GM19463 (cell line): ENCODE results near the gene TEN1.
A peak's percentile ranks its signal among the peaks of the same experiment; 100 is the strongest.

Experiments used
- ATAC-seq: cut with Tn5 transposase; IDR thresholded peaks from one replicate; pipeline ENCODE4 v1.9.1; 2021; ENCODE audit warnings: mild to moderate bottlenecking, moderate library complexity; ENCODE audit not compliant: unreplicated experiment

TEN1 gene

DNA sequence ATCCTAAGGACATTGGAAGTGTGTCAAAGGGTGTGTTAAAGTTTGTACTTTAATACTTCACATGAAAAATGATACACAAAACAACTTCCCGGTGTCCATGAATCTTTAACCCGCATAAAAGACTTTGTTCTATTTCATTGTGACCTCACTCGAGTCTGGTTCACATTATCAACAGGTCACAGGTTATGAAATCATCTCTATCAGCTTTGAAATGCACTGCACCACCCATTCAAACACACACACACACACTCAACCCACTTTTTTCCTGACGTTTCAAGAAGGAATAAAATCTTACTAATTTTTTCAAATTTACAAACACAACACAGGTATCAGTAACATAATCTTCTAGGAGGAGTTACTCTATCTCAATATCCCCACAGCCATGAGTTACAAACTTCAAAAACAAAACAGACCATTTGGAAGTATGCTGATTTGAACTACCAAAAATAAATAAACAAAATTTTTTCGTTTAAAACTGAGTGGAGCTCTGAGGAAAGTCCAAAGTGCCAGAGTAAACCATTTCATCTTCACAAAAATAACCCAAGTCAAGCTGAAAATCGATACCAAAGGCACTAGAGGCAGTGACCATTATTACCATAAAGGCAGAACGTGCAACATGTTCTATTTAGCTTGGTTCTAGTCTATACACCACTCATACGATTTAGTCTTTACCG, 2.7 kb upstream of the TEN1 start:
- ATAC-seq: no peak

DNA sequence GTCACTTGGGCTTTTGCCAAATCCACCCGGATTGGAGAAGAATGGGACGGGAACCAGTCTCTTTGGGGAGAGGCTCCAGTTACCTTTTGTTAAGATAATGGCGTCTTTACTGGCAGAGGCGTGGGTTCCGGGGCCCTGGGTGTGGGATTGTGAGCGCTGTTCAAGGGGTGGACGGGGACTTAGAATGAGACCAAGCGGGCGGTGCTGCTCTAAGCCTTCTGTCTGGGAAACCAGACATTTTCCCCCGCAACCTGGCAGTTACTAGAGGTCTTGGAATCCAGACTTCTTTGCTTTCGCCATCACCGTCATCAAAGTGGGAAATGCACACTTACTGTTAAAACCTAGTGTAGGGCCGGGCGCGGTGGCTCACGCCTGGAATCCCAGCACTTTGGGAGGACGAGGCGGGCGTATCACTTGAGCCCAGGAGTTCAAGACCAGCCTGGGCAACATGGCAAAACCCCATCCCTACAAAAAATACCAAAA, 706 bp downstream of the TEN1 start:
- ATAC-seq: peak; percentile 15

DNA sequence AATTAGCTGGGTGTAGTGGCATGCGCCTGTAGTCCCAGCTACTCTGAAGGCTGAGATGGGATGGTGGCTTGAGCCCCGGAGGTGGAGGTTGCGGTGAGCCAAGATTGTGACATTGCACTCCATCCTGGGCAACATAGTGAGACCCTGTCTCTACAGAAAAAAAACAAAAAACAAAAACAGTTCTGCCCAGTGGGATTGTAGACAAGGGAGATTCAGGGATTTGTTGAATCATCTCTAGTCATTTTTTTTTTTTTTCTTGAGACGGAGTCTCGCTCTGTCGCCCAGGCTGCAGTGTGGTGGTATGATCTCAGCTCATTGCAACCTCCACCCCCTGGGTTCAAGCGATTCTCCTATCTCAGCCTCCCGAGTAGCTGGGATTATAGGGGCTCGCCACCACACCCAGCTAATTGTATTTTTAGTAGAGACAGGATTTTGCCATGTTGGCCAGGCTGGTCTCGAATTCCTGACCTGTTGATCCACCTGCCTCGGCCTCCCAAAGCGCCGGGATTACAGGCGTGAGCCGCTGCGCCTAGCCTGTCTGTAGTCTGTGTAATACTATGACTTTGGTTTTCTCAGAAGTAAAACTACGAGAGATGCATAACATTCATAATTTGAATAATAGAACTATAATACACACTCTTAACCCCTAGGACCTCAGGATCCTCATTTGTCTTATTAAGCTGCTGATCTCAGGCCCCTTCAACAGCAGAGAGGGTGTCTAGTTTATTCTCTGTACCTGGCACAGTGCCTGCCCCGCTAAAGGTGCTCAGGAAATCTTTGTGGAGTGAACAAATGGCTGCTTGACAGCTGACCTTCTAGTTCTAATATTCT, 1.4 kb downstream of the TEN1 start:
- no peak for ATAC-seq

DNA sequence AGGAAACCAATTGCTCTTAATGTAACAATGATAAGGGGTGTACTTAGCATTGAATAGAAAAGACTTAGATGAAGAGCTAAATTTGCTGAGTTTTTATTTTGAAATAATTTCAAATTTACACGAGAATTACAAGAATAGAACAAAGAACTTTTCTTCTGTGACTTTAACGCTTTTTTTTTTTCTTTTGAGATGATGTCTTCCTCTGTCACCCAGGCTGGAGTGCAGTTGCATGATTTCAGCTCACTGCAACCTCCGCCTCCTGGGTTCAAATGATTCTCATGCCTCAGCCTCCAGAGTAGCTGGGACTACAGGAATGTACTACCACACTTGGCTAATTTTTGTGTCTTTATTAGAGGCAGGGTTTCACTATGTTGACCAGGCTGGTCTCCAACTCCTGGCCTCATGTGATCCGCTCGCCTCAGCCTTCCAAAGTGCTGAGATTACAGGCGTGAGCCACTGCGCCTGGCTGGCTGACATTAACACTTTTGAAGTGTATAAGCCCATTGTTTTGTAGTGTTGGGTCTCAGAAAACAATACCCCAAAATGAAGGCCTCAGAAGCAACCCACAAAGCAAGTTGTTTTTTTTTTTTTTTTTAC, 2.1 kb downstream of the TEN1 start:
- ATAC-seq: no peak

DNA sequence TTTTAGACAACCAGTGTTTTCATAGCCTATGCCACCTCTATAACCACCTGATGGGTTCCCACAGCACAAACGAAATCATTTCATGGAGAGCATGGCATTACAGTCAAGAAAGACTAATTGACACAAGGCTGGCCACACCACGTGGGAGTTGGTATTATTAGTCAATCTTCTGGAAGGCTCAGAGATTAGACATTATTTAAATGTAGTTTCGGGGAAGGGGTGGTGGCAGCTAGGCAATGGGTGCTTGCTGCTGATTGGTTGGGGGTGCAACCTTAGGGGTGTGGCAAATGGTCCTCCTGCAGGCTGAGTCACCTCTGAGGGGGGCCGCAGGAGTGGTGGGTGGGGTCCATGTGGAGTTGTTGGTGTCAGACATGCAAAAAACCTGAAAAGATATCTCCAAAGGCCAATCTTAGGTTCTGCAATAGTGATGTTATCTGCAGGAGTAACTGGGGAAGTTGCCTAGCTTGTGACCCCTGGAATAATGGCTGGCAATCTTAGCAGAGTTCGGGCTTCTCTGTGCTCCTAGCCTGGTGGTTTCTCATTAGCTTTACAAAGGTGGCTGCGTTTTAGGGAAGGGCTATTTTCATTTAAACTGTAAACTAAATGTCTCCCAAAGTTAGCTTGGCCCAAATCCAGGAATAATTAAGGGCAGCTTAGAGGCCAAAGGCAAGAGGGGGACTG, 4.6 kb downstream of the TEN1 start:
- ATAC-seq: no peak

DNA sequence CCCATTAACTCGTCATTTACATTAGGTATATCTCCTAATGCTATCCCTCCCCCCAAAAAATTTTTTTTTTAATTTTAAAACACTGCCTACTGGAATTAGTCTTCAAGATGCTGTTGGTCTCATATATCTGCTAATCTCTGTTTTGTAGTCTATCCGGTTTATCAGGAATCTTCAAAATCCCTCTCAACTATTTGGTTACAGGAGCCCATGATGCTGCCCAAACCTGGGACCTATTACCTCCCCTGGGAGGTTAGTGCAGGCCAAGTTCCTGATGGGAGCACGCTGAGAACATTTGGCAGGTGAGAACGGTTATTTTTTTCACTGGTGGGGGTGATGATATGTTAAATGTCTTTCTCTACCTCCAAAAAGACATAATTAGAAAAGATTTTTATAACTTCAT, 6.9 kb downstream of the TEN1 start:
- ATAC-seq: no peak

DNA sequence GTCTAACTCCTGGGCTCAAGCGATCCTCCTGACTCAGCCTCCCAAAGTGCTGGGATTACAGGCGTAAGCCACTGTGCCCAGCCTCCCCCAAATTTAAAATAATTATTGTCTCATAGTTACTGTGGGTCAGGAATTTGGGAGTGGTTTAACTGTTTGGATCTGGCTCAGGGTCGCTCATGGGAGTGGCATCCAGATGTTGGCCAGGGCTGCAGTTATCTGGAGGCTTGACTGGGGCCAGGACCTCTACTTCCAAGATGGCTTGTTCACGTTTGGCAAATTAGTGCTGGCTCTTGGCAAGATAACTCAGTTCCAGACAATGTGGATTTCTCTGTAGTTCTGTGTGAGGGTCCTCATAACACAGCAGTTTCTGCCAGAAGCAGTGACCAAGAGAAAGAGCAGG, 8.0 kb downstream of the TEN1 start:
- no peak for ATAC-seq

DNA sequence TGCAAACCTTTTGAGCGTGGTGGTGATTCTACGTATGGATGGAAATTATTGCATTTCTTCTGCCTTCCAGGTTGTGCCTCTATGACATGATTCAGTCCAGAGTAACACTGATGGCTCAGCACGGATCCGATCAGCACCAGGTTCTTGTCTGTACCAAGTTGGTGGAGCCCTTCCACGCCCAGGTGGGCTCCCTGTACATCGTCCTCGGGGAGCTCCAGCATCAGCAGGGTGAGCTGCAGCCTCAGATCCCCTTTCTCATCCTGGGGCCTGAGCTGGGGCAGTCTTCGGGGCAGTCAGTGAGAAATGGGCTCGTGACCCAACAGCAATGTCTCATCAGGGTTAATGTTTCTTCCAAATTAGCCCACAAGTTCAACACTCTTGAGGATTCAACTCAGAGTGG, 12.4 kb downstream of the TEN1 start:
- ATAC-seq: no peak

DNA sequence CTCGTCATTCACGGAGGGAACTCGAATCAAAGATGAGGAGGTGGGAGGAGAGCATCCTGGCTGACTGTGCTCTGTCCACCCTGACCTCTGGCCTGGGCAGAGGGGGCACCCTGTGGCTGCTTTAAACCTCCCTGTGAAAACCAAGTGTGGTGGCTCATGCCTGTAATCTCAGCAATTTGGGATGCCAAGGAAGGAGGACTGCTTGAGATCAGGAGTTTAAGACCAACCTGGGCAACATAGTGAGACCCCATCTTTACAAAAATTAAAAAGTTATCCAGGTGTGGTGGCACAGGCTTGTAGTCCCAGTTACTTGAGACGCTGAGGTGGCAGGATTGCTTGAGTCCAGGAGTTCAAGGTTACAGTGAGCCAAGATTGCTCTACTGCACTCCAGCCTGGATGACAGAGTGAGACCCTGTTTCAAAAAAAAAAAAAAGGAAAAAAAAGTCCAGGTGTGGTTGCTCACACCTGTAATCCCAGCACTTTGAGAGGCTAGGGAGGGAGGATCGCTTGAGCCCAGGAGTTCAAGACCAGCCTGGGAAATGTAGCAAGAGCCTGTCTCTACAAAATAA, 15.8 kb downstream of the TEN1 start:
- ATAC-seq: no peak

DNA sequence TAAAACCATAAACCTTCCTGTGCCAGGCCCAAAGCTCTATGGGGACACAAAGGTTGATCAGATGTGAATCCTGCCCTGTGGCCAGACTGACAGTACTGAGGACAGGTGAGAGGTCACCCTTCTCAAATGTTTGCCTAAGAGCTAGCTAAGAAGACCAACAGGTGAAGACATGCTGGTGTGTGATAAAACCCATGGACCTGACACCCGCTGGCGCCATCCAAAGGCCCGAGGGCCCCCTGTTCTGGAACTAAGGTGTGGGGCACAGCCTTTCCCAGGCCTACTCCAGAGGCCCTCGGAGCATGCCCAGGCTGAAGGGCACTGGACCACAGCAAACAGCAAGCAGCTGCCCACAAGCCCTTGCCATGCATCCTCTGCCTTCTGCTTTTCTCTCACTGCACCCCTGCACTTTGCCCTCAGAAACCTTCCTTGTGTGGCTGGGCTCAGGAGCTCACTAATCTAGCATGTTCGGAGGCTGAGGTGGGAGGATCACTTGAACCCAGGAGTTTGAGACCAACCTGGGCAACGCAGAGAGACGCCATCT, 16.4 kb downstream of the TEN1 start:
- ATAC-seq: no peak

DNA sequence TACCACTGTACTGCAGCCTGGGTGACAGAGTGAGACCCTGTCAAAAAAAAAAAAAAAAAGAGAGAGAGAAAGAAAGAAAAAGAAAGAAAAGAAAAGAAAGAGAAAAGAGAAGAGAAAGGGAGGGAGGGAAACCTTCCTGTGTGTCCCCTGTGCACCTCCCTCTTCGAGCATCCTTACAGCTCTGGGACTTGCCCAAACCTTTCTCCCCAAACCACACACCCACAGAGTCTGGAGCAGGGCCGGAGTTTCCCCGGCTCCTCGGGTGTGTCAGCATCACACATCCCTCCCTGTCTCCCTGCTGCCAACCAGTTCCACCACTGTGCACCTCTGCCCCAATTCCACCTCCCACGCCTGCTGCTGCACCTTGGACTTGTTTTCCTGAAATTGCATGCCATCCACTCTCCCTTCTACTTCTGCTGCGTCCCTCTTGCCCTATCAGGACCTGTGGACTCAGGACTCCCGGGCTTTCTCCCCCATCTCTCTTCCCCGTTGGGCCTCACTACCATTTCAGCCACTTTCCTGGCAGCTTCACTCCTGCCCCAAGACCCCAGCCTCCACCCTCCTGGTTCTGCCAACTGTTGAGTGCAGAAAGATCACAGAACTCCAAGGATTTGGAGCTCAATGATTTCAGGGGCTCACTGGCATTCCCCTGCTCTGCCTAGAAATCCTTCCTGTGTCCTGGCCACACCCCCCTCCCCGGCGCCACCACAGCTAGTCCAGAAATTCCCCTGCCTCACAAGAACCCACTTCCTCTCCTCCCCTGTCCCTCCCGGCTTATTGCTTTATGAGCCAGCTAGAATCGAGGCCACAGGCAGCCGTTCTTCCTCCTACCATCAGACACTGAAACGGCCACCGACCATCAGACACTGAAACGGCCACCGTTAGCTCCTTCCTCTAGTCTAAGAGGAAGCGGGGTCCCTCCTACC, 17.9 kb downstream of the TEN1 start:
- ATAC-seq: no peak

DNA sequence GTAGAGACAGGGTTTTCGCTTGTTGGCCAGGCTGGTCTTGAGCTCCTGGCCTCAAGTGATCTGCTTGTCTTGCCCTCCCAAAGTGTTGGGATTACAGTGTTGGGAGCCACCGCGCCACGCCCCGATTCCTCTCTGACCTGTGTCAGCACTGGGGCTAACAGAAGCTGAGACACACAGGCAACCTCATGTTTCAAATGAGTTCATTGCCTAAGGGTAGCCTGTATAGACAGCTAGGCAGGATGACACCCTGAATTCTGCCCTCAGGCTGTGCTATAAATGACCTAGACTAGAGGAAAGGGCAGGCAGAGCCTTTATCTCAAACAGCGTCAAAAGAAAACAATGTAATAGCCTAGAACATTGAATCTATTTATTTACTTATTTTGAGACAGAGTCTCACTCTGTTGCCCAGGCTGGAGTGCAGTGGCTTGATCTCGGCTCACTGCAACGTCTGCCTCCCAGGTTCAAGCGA, 19.3 kb downstream of the TEN1 start:
- ATAC-seq: no peak

DNA sequence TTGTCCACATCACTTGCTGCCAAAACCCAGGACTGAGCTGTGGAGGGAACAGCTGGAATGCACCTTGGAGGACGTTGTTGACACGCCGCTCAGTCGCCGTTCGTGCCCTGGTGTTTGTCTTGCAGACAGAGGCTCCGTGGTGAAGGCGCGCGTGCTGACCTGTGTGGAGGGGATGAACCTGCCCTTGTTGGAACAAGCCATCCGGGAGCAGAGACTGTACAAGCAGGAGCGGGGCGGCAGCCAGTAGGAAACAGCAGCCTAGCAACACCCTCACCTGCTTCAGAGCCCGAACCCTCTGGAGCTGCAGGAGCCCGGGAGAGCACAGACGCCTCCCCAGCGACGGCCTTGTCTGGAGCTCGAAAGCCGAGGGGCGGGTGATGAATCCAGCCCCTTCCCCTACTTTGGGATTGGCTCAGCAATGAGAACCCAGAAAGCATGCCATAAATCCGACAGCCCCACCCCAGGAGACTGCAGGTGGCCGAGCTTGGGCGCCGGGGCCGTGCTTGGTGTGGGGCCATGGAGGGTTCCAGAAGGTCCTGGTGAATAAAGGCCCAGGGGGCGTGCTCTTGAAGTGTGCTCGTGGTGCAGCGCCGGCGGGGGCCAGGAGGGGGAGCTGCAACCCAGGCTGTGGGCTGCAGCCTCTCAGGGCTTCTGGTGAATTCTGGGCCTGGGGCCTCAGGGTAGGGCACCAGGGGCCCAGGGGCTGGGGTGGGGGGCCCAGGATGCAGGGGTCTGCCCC, 21.1 kb downstream of the TEN1 start:
- ATAC-seq: no peak

DNA sequence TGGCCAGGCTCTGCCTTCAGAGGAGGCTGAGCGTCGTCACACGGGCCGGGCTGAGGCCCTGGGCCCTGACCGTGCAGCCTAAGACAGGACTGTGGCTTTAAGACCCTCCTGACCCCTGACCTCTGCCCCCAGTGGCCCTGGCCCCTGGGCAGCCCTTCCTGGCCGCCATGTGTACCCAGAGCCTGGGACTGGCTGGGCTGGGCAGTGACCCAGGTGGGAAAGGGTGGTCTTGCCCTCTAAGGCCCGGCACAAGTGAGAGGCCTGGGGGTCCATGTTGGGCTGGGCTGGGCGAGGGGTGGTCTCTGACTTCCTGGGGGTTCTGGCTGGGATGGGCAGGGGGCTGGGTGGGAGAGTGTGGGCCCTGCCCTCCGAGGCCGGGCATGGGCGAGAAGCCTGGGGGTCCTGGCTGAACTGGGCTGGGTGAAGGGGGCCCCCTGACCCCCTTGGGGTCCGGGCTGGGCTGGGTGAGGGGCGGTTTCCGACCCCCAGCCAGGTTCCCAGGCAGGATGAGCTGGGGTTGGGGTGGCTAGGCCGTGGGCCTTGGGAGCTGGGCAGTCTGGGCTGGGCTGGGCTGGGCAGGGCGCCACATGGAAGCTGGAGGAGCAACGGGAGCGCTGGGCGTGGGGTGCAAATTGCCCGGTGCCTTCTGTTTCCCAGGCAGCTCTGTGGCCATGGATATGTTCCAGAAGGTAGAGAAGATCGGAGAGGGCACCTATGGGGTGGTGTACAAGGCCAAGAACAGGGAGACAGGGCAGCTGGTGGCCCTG, 21.9 kb downstream of the TEN1 start, which contains the start of gene CDK3:
TSS of gene CDK3 (plus strand) at position 101 of the 767 bp plus-strand sequence. CDS start at position 672, 571 bp downstream.
- no peak for ATAC-seq

DNA sequence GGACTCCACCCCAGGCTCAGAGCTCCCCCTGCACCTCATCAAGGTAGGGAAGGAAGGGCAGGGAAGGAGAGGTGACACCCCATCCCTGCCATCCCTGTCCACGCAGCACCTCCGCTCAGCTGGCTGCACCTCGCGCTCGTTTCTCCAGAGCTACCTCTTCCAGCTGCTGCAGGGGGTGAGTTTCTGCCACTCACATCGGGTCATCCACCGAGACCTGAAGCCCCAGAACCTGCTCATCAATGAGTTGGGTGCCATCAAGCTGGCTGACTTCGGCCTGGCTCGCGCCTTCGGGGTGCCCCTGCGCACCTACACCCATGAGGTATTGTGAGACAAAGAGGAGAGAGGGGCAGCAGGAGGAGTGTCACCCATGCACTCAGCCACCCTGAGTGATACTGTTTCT, 23.1 kb downstream of the TEN1 start:
- ATAC-seq: no peak

DNA sequence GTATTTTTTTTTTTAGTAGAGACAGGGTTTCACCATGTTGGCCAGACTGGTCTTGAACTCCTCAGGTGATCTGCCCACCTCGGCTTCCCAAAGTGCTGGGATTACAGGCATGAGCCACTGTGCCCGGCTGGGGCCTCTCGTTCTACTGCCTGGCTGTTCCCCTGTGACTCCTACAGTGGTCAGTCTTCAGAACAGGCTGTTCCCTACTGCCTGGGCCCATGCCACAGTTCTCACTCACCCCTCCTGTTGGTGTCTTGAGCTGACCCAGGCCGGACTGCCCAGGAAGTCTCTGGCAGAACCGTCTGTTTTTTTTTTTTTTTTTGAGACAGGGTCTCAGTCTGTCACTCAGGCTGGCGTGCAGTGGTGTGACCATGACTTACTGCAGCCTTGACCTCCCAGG, 24.9 kb downstream of the TEN1 start:
- ATAC-seq: no peak

DNA sequence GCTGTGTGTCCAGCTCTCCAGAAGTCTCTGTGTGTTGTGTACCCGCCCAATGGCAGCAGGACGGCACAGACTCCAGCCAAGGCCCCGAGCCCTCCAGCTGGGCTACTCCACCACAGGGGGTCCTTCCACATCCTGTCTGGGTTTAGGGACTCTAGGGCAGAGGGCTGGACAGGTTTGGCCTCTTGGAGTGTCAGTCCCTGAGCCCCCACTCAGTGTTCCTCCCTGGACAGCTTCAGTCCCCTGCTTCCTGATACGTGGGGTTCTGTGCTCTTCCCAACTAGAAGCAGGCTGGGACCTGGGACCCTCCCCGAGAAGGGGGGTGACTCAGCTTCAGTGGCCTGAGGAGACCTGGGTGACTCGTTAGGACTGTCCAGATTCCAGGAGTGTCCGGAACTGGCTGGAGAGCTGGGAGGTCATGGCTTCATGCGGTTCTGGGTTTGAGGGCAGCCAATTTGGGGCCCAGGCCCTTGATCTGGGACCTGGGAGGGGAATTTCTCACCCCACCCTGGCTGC, 25.8 kb downstream of the TEN1 start:
- ATAC-seq: no peak
